Activated naive CD4-positive, alpha-beta T cell treated with anti-CD3 and anti-CD28 coated beads for 36 hours (primary cell): ENCODE results near the gene SART1. TPM values are rescaled to one million over a fixed set of nuclear protein-coding genes. Genes with fewer than 3 reads are reported as not detected.
"Not testable (repeated sequence)": the region's sequence is repeated elsewhere in the genome, so short reads cannot be mapped to it uniquely, and the experiment has no call there.

Source experiments
- CTCF ChIA-PET: fragments of 350-600 bp; sonication (Branson Sonifier 250); formaldehyde crosslinking; loops from one replicate; lab custom pipeline; 2021; ENCODE audit warnings: antibody characterized with exemption; lab: Charles Lee
- DNase-seq: peaks from one replicate; pipeline ENCODE4 v3.0.0-alpha.2; 2020
- H3K27ac Mint-ChIP-seq: one replicate; pipeline ENCODE4 v1.8.0; 2021; ENCODE audit warnings: mild to moderate bottlenecking, mixed read lengths
- H3K27me3 Mint-ChIP-seq: one replicate; pipeline ENCODE4 v1.8.0; 2021; ENCODE audit warnings: low read depth, mixed read lengths
- H3K36me3 Mint-ChIP-seq: one replicate; pipeline ENCODE4 v1.8.0; 2021; ENCODE audit warnings: low read depth, mixed read lengths
- H3K4me1 Mint-ChIP-seq: one replicate; pipeline ENCODE4 v1.8.0; 2021; ENCODE audit warnings: low read depth, mixed read lengths
- H3K4me3 Mint-ChIP-seq: one replicate; pipeline ENCODE4 v1.8.0; 2021; ENCODE audit warnings: mild to moderate bottlenecking, moderate library complexity, mixed read lengths
- H3K9me3 Mint-ChIP-seq: one replicate; pipeline ENCODE4 v1.8.0; 2021; ENCODE audit warnings: mixed read lengths
- intact Hi-C: fragments of 100-400 bp; cut with micrococcal nuclease; formaldehyde crosslinking; loops from one replicate; pipeline ENCODE4 v1.15.1; 2023
- total RNA-seq, 2 experiments: library from RNA; stranded (reverse); gene quantifications; one replicate each; pipeline ENCODE4 v1.2.3, GENCODE V29; 2021

The SART1 gene
- total RNA-seq, 2 experiments from 2014 or later = 50.1 to 59.9 TPM

- DNase-seq = no peak
- Mint-ChIP-seq H3K4me1 (peaks cover 11% of the 10 kb centered on the region), H3K36me3 (no peaks in the 10 kb centered on the region), H3K27ac (no peak overlapping the region), H3K9me3 (no peaks in the 10 kb centered on the region), H3K27me3 (peaks cover 12% of the 10 kb centered on the region), H3K4me3 (no peak overlapping the region)
- intact Hi-C loops = no loop called here
- CTCF ChIA-PET = interaction anchor here (0.7 to 1.1 kb wide), 2 partner anchors 29 to 66 kb away, joined by 3 to 5 read pairs; no protein-coding TSS in a partner anchor
These were observed 54.6 kb downstream of the SART1 start for GRCh38 chr11:66015936-66016792.

GRCh38 chr11:66016793-66017177 is 55.3 kb downstream of the SART1 start:
- Mint-ChIP-seq H3K4me1 (peaks cover 9% of the 10 kb centered on the region), H3K36me3 (no peaks in the 10 kb centered on the region), H3K27ac (no peak overlapping the region), H3K27me3 (peaks cover 8% of the 10 kb centered on the region), H3K4me3 (no peak overlapping the region), H3K9me3 (no peaks in the 10 kb centered on the region)
- intact Hi-C loops = no loop called here
- CTCF ChIA-PET = interaction anchor here (0.7 kb wide), 1 partner anchor 66 kb away, joined by 3 read pairs; no protein-coding TSS in a partner anchor
- no peak for DNase-seq

GRCh38 chr11:66017321-66017720 is 55.8 kb downstream of the SART1 start:
- intact Hi-C loops = no loop called here
- H3K27ac Mint-ChIP-seq = no peak overlapping the region
- H3K4me1 Mint-ChIP-seq = peaks cover 6% of the 10 kb centered on the region
- no peaks in the 10 kb centered on the region for H3K36me3 Mint-ChIP-seq
- peaks cover 8% of the 10 kb centered on the region for H3K27me3 Mint-ChIP-seq
- H3K4me3 Mint-ChIP-seq = no peak overlapping the region
- CTCF ChIA-PET = no interaction called here
- H3K9me3 Mint-ChIP-seq = no peaks in the 10 kb centered on the region
- DNase-seq = no peak

GRCh38 chr11:66020212-66020611 is 58.7 kb downstream of the SART1 start:
- peaks cover 8% of the 10 kb centered on the region for H3K4me1 Mint-ChIP-seq
- CTCF ChIA-PET = interaction anchor here (1.2 kb wide), 1 partner anchor 132 kb away, joined by 3 read pairs; the partner anchor contains the start of gene FIBP
- no peak for DNase-seq
- H3K27me3 Mint-ChIP-seq = peaks cover 5% of the 10 kb centered on the region
- H3K27ac Mint-ChIP-seq = no peak overlapping the region
- intact Hi-C loops = no loop called here
- H3K9me3 Mint-ChIP-seq = no peaks in the 10 kb centered on the region
- H3K36me3 Mint-ChIP-seq = no peaks in the 10 kb centered on the region
- no peak overlapping the region for H3K4me3 Mint-ChIP-seq

GRCh38 chr11:66020618-66021357 is 59.3 kb downstream of the SART1 start:
- H3K4me1 Mint-ChIP-seq = peaks cover 8% of the 10 kb centered on the region
- CTCF ChIA-PET = interaction anchor here (0.6 to 1.7 kb wide), 3 partner anchors 11 to 132 kb away, joined by 3 to 6 read pairs (median 3); partner anchors contain the start of gene FIBP
- DNase-seq = no peak
- intact Hi-C loops = no loop called here
- H3K9me3 Mint-ChIP-seq = no peaks in the 10 kb centered on the region
- no peak overlapping the region for H3K27ac Mint-ChIP-seq
- no peak overlapping the region for H3K4me3 Mint-ChIP-seq
- no peaks in the 10 kb centered on the region for H3K36me3 Mint-ChIP-seq
- peaks cover 5% of the 10 kb centered on the region for H3K27me3 Mint-ChIP-seq

- intact Hi-C loops = loop anchor here (1.0 kb wide), 2 partner anchors 20 to 33 kb away; partner anchors contain the start of genes BANF1 and EIF1AD
- H3K27ac Mint-ChIP-seq = no peak overlapping the region
- H3K4me3 Mint-ChIP-seq = peak overlapping the region; percentile 42
- H3K9me3 Mint-ChIP-seq = no peaks in the 10 kb centered on the region
- DNase-seq = peak; percentile 81
- CTCF ChIA-PET = interaction anchor here (0.6 to 2.0 kb wide), 34 partner anchors 8 to 513 kb away, joined by 3 to 20 read pairs (median 4); partner anchors contain the start of genes CCDC85B, CST6 and SF3B2
- H3K27me3 Mint-ChIP-seq = peaks cover 5% of the 10 kb centered on the region
- peaks cover 5% of the 10 kb centered on the region for H3K4me1 Mint-ChIP-seq
- no peaks in the 10 kb centered on the region for H3K36me3 Mint-ChIP-seq
These were observed 61.1 kb downstream of the SART1 start for GRCh38 chr11:66022401-66023185.

GRCh38 chr11:66023186-66023440 is 61.6 kb downstream of the SART1 start:
- H3K4me1 Mint-ChIP-seq, intact Hi-C loops, H3K36me3 Mint-ChIP-seq, DNase-seq, H3K4me3 Mint-ChIP-seq, H3K27ac Mint-ChIP-seq, H3K27me3 Mint-ChIP-seq, H3K9me3 Mint-ChIP-seq: not testable (repeated sequence)
- CTCF ChIA-PET = interaction anchor here (0.8 to 2.0 kb wide), 17 partner anchors 8 to 363 kb away, joined by 3 to 16 read pairs (median 5); partner anchors contain the start of genes CCDC85B and SF3B2

GRCh38 chr11:66026017-66026529 is 64.5 kb downstream of the SART1 start, which contains the start of gene CATSPER1:
Gene CATSPER1, minus strand, starts transcription at chr11:66026479. Its CDS starts 100 bp downstream, at chr11:66026379.
- Mint-ChIP-seq H3K36me3 (no peaks in the 10 kb centered on the region), H3K4me3 (no peak within 1 kb of the TSS), H3K9me3 (no peaks in the 10 kb centered on the region), H3K4me1 (peaks cover 4% of the 10 kb centered on the region), H3K27me3 (peaks cover 5% of the 10 kb centered on the region), H3K27ac (no peak within 1 kb of the TSS)
- intact Hi-C loops = no loop called here
- DNase-seq = no peak
- CTCF ChIA-PET = interaction anchor here (2.4 kb wide), 1 partner anchor 19 kb away, joined by 13 read pairs; no protein-coding TSS in a partner anchor

Other genes starting within 250 kb of the SART1 start
- gene KAT5, start 249.5 kb upstream of the SART1 start, total RNA-seq = 10 to 100 TPM; 60.1 to 67.1 TPM
- gene RNASEH2C, start 240.9 kb upstream of the SART1 start, total RNA-seq = 10 to 100 TPM; 95.6 to 97.8 TPM
- 1 to 10 TPM; 6.2 to 6.3 TPM for gene AP5B1, start 180.8 kb upstream of the SART1 start, total RNA-seq
- not detected for gene OVOL1, start 174.7 kb upstream of the SART1 start, total RNA-seq
- 1 to 10 TPM; 1.5 to 2.0 TPM for gene SNX32, start 127.8 kb upstream of the SART1 start, total RNA-seq
- gene CFL1, start 103.6 kb upstream of the SART1 start, total RNA-seq = 1,000 to 10,000 TPM; 1,043 to 1,085 TPM
- 10 to 100 TPM; 51.4 to 54.7 TPM for gene MUS81, start 101.3 kb upstream of the SART1 start, total RNA-seq
- 10 to 100 TPM; 10.1 to 11.5 TPM for gene EFEMP2, start 88.9 kb upstream of the SART1 start, total RNA-seq
- gene CTSW, start 81.9 kb upstream of the SART1 start, total RNA-seq = under 1 TPM; 0.91 to 0.95 TPM
- gene FIBP, start 73.3 kb upstream of the SART1 start, total RNA-seq = 10 to 100 TPM; 83.1 to 86.6 TPM
- gene CCDC85B, start 71.1 kb upstream of the SART1 start, total RNA-seq = 10 to 100 TPM; 27.6 to 29.0 TPM
- 1 to 10 TPM; 8.2 TPM for gene FOSL1, start 61.3 kb upstream of the SART1 start, total RNA-seq
- gene C11orf68, start 42.7 kb upstream of the SART1 start, total RNA-seq = 10 to 100 TPM; 20.0 to 21.9 TPM
- 100 to 1,000 TPM; 117 to 134 TPM for gene DRAP1, start 42.3 kb upstream of the SART1 start, total RNA-seq
- gene TSGA10IP, start 16.3 kb upstream of the SART1 start, total RNA-seq = not detected
- 10 to 100 TPM; 31.2 to 31.7 TPM for gene EIF1AD, start 40.4 kb downstream of the SART1 start, total RNA-seq
- gene BANF1, start 40.8 kb downstream of the SART1 start, total RNA-seq = 100 to 1,000 TPM; 347 to 369 TPM
- not detected for gene CST6, start 50.3 kb downstream of the SART1 start, total RNA-seq
- gene CATSPER1, start 64.7 kb downstream of the SART1 start, total RNA-seq = not detected
- gene GAL3ST3, start 87.4 kb downstream of the SART1 start, total RNA-seq = under 1 TPM in 1 of 2 experiments, not detected in 1; 0.17 TPM
- gene SF3B2, start 90.6 kb downstream of the SART1 start, total RNA-seq = 100 to 1,000 TPM; 319 to 321 TPM
- gene PACS1, start 108.5 kb downstream of the SART1 start, total RNA-seq = 10 to 100 TPM; 77.8 to 80.7 TPM